ENCODE measurements around the gene RTP2.

Gene RTP2

DNA sequence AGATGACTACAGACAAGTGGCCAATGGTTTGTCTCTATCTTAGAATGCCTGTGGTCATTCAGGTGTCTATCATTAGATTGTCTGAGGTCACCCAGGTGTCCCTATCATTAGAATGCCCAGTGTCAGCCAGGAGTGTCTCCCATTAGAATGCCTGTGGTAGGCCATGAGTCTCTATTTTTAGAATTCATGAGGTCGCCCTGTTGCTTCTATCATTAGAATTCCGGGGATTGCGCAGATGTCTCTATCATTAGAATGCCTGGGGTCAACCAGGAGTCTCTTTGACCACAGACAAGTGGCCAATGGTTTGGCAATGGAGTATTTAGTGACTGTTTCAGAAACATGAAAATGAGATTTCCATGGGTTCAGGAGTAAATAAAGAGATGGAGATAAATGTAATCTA lies 7.6 kb downstream of the RTP2 start:
- Histone ChIP-seq H4K20me1 (ENCODE audit: insufficient read depth, low read length) (no peaks in the 10 kb centered on the region), H3K9me2 (replicated peaks; ENCODE audit: insufficient read depth, low read length) (no peaks in the 10 kb centered on the region)

GRCh38 chr3:187693431-187693830 lies 8.9 kb downstream of the RTP2 start:
- no peaks in the 10 kb centered on the region for H3K79me2 ChIP-seq (ENCODE audit: low read length)

More for the DNA sequence above, 7.6 kb downstream of the RTP2 start:
- H3K79me2 ChIP-seq (ENCODE audit: low read length): no peaks in the 10 kb centered on the region
- no peak overlapping the region for H3K4me2 ChIP-seq (ENCODE audit: low read depth, low read length)
- H3K9me3 ChIP-seq (replicated peaks; ENCODE audit: insufficient read depth, low read length): no peaks in the 10 kb centered on the region
- TF ChIP-seq, protein P1, sequence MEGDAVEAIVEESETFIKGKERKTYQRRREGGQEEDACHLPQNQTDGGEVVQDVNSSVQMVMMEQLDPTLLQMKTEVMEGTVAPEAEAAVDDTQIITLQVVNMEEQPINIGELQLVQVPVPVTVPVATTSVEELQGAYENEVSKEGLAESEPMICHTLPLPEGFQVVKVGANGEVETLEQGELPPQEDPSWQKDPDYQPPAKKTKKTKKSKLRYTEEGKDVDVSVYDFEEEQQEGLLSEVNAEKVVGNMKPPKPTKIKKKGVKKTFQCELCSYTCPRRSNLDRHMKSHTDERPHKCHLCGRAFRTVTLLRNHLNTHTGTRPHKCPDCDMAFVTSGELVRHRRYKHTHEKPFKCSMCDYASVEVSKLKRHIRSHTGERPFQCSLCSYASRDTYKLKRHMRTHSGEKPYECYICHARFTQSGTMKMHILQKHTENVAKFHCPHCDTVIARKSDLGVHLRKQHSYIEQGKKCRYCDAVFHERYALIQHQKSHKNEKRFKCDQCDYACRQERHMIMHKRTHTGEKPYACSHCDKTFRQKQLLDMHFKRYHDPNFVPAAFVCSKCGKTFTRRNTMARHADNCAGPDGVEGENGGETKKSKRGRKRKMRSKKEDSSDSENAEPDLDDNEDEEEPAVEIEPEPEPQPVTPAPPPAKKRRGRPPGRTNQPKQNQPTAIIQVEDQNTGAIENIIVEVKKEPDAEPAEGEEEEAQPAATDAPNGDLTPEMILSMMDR (IDR thresholded peaks at IDR 0.05; ENCODE audit: low read length): no peak
- TF ChIP-seq EZH2 (optimal IDR thresholded peaks at IDR 0.05; ENCODE audit: low read depth, low read length): no peak
- no peak for TF ChIP-seq EZH2phosphoT487 (IDR thresholded peaks at IDR 0.05; ENCODE audit: low read length)
- no peak overlapping the region for H3K4me3 ChIP-seq (ENCODE audit: low read length)
- H3K27ac ChIP-seq (ENCODE audit: low read length): no peak overlapping the region
- no peak overlapping the region for H2AFZ ChIP-seq (ENCODE audit: low read length)
- no peaks in the 10 kb centered on the region for H3K27me3 ChIP-seq (replicated peaks; ENCODE audit: insufficient read depth, low read length)
- H3K9ac ChIP-seq (ENCODE audit: low read length): no peak overlapping the region
- no peaks in the 10 kb centered on the region for H3F3A ChIP-seq (ENCODE audit: insufficient read depth, low read length)
- H3K4me1 ChIP-seq (ENCODE audit: low read length): no peaks in the 10 kb centered on the region
- H3K36me3 ChIP-seq (replicated peaks; ENCODE audit: insufficient read depth, low read length): no peaks in the 10 kb centered on the region
- no peak for DNase-seq

DNA sequence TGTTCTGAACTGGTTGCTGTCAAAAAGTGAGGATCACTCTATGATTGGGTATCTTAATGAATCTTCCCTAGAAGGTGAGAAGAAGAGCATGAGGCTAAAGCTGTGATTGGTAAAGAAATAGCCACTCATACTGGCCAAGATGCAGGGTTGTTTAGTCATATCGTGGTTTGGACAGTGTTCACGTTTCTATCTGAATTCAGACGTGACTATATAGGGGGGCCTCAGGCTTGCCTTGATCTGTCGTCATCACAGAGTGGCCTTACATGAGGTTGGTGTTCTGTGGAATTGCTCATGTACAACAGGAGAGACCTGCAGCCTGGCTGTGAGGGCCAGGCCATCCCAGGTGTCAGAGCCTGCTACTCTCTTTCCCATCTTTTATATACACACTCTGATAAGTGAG lies 12.4 kb downstream of the RTP2 start:
- no peak overlapping the region for H3K27ac ChIP-seq (ENCODE audit: low read length)
- H3K27me3 ChIP-seq (replicated peaks; ENCODE audit: insufficient read depth, low read length): no peaks in the 10 kb centered on the region
- H3K4me1 ChIP-seq (ENCODE audit: low read length): no peaks in the 10 kb centered on the region
- no peak overlapping the region for H3K4me2 ChIP-seq (ENCODE audit: low read depth, low read length)
- H4K20me1 ChIP-seq (ENCODE audit: insufficient read depth, low read length): no peaks in the 10 kb centered on the region
- H3K9ac ChIP-seq (ENCODE audit: low read length): no peak overlapping the region
- no peaks in the 10 kb centered on the region for H3K9me3 ChIP-seq (replicated peaks; ENCODE audit: insufficient read depth, low read length)
- DNase-seq: no peak
- no peaks in the 10 kb centered on the region for H3K9me2 ChIP-seq (replicated peaks; ENCODE audit: insufficient read depth, low read length)
- H3K4me3 ChIP-seq (ENCODE audit: low read length): no peak overlapping the region
- no peaks in the 10 kb centered on the region for H3K79me2 ChIP-seq (ENCODE audit: low read length)
- TF ChIP-seq EZH2phosphoT487 (IDR thresholded peaks at IDR 0.05; ENCODE audit: low read length) (no peak), EZH2 (optimal IDR thresholded peaks at IDR 0.05; ENCODE audit: low read depth, low read length) (no peak)
- TF ChIP-seq, protein P1 (IDR thresholded peaks at IDR 0.05; ENCODE audit: low read length): no peak
- no peaks in the 10 kb centered on the region for H3K36me3 ChIP-seq (replicated peaks; ENCODE audit: insufficient read depth, low read length)
- no peaks in the 10 kb centered on the region for H3F3A ChIP-seq (ENCODE audit: insufficient read depth, low read length)
- no peak overlapping the region for H2AFZ ChIP-seq (ENCODE audit: low read length)

More at GRCh38 chr3:187693431-187693830, 8.9 kb downstream of the RTP2 start:
- Histone ChIP-seq H4K20me1 (ENCODE audit: insufficient read depth, low read length) (no peaks in the 10 kb centered on the region), H3K4me1 (ENCODE audit: low read length) (no peaks in the 10 kb centered on the region), H3K4me3 (ENCODE audit: low read length) (no peak overlapping the region), H2AFZ (ENCODE audit: low read length) (no peak overlapping the region), H3K36me3 (replicated peaks; ENCODE audit: insufficient read depth, low read length) (no peaks in the 10 kb centered on the region), H3K9me2 (replicated peaks; ENCODE audit: insufficient read depth, low read length) (no peaks in the 10 kb centered on the region), H3K9me3 (replicated peaks; ENCODE audit: insufficient read depth, low read length) (no peaks in the 10 kb centered on the region), H3K9ac (ENCODE audit: low read length) (no peak overlapping the region), H3K27ac (ENCODE audit: low read length) (no peak overlapping the region), H3F3A (ENCODE audit: insufficient read depth, low read length) (no peaks in the 10 kb centered on the region), H3K27me3 (replicated peaks; ENCODE audit: insufficient read depth, low read length) (no peaks in the 10 kb centered on the region), H3K4me2 (ENCODE audit: low read depth, low read length) (no peak overlapping the region)
- TF ChIP-seq, protein P1 (IDR thresholded peaks at IDR 0.05; ENCODE audit: low read length): no peak
- no peak for TF ChIP-seq EZH2phosphoT487 (IDR thresholded peaks at IDR 0.05; ENCODE audit: low read length)
- TF ChIP-seq EZH2 (optimal IDR thresholded peaks at IDR 0.05; ENCODE audit: low read depth, low read length): no peak
- no peak for DNase-seq

Data from MM.1S (cell line).